ENCODE measurements around the gene RBM39.

DNA sequence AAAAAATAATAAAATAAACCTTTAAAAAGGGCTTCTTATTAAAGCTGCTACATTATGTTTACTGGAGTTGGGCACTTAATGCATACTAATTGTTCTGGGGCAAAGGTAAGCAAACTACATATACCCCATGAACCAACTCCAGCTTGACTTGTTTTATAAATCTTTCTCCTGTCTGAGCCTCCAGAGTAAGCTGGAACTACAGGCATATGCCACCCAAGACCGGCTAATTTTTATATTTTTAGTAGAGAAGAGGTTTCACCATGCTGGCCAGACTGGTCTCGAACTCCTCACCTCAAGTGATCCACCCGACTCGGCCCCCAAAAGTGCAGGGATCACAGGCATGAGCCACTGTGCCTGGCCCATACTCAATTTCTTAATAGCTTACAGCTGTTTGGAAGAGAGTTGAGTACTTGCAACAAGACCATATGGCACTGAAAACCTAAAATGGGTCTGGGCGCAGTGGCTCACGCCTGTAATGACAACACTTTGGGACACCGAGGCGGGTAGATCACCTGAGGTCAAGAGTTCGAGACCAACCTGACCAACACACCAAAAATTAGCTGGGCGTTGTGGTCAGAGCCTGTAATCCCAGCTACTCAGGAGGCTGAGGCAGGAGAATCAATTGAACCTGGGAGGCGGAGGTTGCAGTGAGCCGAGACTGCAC is 23.0 kb downstream of the RBM39 start:
- TF ChIP-seq CTCF (IDR thresholded peaks at IDR 0.05) (no peak), REST (IDR thresholded peaks at IDR 0.05; ENCODE audit: insufficient read depth in 1 of 2, low read depth in 2 of 2, low read length in 1 of 2) (no peak), TCF7L2 (IDR thresholded peaks at IDR 0.05; ENCODE audit: low read depth, low read length) (no peak), POLR2AphosphoS5 (IDR thresholded peaks at IDR 0.05; ENCODE audit: low read depth, low read length) (no peak)

All from Panc1 (cell line).